GM19193 (cell line): Measurements from ENCODE around the gene ZNF625.

Experiments used
- POLR2A ChIP-seq: IDR thresholded peaks from 4 replicates; pipeline ENCODE4 v1.6.1; 2011; ENCODE audit not compliant: insufficient read depth, insufficient read length; ENCODE audit errors: extremely low read depth

Gene ZNF625

DNA sequence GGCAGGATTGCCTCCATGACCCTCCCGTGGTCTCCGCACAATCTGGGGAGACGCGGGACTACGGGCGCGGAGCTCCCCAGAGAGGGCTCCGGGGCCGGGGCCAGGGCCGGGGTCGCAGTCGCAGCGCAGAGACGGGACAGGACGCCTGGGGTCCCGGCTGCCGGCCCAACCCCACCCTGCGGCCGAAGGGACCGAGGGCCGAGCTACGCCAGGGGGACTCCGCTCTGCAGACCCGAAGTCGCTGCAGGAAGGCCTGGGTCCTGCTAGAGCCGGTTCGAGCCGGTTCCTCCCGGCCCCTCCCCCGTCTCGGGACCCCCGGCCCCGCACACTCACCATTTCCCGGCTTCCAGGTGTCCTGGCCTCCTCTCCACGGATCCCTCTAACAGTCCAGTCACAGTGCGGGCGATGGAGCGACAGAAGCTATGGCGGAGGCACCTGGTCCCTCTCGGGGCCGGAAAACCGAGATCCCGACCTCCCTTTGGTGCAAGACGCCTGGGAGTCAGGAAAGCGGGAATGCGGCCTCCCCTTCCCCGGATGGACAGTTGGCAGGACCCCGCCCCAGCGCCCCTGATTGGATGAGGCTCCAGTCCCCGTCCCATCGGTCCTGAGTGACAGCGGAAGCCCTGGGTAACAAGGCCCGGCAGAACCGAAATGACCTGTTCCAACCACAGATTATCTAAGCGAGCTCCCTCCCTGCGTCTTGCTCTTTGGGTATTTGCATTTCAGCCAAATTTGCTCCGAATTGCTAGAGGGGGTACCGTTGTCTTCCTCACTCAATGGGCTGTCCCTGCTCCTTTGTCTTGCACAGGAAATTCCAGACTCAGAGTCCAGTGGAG is at the start of gene ZNF625:
TSS of gene ZNF625 (minus strand) at position 512 of the 836 bp plus-strand sequence. CDS start at position 336, 176 bp downstream.
- peak; percentile 32 for TF ChIP-seq POLR2A

DNA sequence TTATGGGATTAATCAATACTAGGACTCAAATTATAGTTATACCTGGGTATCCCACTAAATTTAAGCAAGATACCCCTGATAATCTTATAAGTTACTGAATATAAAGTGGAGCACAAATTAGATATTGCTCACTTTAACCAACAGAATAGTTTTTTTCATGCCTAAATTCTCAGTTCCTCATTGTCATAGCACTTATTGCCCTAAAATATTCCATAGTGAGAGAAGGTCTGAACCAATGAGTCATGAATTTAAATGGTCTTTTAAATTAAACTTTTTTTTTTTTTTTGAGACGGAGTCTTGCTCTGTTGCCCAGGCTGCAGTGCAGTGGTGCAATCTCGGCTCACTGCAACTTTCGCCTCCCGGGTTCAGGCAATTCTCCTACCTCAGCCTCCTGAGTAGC is 48.8 kb upstream of the ZNF625 start:
- no peak for TF ChIP-seq POLR2A

DNA sequence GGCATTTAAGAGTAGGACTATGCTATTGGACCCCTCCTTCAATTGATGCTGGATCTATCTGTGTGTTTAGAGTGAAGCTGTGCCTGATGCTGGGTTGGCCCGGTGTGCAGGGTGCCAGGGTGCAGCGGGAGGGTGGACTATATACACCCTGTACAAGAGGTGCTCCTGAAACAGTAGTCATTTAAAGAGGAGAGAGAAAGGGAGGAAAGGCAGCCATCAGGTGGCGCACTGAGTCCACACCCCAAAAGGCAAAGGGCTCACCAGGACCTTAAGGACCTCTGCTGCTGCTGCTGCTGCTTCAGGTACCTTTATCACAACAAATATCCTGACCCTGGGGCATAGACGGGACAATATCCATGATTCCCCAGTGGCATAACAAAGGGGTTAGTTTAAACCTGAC is 45.7 kb upstream of the ZNF625 start:
- TF ChIP-seq POLR2A: no peak

DNA sequence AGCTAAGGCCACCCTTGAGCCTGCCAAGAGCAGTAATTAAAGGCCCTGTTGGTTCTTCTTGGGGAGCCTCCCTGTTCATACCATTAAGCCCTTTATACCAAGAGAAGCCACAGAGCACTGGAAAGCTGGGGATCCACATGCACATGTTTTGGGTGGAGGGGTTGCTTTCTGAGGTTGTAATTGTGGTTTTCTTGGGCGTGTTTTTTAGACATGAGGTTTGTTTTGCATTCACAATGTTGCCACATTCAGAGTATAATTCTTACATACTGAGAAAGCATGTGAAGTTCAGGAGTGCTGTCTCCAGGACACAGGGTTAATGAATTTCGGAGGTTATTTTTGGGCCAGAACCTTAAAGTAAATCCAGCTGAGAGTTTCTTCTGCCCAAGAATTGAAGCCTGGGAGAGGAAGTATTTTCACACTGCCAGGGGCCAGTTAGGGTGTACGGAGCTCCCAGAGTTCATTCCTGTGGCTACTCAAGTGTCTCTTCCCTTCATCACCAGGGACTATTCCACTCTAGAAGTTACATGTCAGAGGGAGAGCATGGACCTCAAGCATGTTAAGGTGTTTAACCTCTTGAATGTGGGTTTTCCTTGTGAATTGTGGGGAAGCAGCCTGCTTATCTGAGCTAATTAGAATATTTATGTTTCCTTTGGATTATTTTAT is 43.4 kb upstream of the ZNF625 start:
- no peak for TF ChIP-seq POLR2A

DNA sequence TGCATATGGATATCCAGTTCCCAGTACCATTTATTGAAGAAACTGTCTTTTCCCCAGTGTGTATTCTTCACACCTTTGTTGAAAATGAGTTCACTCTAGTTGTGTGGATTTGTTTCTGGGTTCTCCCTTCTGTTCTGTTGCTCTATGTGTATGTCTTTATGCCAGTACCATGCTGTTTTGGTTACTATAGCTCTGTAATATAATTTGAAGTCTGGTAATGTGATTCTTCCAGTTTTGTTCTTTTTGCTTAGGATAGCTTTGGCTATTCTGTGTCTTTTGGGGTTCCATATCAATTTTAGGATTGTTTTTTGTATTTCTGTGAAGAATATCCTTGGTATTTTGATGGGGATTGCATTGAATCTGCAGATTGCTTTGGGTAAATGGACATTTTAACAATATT is 41.6 kb upstream of the ZNF625 start:
- no peak for TF ChIP-seq POLR2A

DNA sequence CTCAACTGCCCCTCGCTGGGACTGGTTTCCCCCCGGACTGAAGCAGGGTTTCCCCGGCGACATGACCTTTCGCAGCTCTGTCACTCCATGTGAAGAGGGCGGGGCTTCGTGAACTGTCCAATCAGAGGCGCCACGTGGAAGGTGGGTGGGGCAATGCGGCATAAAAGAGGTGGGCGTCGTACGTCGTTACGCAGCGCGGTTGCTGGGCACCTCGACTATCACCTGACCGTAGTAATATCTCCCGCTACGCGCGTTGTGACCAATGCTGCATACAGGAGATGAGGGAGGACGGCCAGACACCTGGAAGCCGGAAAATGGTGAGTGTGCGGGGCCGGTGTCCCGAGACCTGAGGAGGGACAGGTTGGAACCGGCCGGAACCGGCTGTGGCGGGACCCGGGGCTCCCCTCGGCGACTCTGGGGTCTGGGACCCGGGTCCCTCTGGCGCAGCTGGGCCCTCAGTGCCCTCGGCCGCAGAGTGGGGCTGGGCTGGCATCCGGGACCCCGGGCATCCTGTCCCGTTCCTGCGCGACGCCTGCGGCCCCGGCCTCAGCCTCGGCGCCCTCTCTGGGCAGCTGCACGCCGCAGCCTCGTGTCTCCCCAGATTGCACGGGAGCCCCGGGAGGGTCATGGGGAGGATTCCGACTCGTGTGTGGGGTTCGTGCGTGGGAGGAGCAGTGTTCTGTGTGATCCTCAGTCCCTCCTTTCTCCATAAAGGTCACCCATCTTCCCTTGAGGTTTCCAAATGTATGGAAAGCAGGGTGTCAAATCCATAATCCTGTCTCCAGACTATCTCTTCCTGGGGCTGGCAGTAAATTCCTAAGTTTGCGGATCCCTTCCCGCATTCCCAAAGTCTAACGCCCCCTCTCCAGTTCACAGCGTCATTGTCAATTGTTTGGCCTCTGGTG is 38.5 kb upstream of the ZNF625 start:
- no peak for TF ChIP-seq POLR2A

DNA sequence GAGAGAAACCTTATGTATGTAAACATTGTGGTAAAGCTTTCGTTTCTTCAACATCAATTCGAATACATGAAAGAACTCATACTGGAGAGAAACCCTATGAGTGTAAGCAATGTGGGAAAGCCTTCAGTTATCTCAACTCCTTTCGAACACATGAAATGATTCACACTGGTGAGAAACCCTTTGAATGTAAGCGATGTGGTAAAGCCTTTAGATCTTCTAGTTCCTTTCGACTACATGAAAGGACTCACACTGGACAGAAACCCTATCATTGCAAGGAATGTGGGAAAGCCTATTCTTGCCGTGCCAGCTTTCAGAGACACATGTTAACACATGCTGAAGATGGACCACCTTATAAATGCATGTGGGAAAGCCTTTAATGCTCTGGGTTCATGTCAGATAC is 31.1 kb upstream of the ZNF625 start:
- no peak for TF ChIP-seq POLR2A

DNA sequence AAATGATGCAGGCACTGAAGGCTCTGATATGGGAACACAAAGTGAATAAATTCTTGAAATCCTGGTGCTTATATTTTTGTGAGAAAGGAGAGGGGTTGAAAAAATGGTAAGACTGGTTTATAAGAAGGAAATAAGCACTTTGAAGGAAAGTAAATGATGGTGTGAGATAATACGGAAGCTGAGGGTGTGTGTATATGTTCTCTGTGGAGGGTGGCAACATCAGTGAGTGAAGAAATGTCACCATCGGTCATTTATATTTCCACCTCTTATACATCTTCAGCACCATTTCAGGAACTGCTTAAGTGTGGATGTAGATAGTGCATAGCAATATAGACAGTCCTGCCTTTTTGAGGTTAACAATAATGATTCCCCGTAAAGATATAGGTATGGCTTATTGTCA is 23.8 kb upstream of the ZNF625 start:
- no peak for TF ChIP-seq POLR2A

DNA sequence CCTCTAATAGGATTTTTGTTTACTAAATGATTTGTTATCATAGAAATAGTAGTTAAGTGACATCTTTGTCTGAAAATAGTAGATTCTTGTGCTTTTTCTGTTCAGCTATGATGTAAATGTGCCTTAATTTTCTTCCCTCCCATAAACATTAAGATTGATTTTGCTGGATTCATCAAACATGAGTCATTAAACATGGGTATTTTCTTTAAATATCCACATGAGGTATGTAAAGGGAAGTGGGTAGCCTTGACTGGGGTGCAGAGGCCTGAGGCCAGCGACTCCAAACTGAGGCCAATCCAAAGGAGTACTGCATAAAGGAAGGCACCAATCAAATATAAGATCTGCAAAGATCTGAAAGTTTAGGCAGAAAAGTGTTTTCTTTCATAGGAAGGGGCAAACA is 10.1 kb upstream of the ZNF625 start:
- TF ChIP-seq POLR2A: no peak

DNA sequence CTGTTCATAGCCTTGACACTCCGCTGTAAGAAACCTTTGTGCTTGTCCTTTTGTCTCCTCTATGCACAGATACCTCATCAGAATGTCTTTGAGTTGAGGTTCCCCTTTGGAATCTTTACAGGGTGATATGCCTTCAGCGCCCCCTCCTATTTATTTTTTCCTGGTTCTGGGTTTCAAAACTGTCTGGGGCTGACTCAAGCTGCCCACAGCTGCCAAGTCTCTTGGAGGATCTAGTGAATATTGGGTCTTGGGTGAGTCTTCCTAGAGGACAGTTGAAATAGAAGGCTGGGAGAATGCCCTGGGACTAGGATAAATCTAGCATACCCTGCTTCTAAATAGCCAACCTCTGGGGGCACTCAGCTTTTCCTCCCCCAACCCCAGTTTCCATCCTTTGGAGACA is 7.3 kb upstream of the ZNF625 start:
- no peak for TF ChIP-seq POLR2A

DNA sequence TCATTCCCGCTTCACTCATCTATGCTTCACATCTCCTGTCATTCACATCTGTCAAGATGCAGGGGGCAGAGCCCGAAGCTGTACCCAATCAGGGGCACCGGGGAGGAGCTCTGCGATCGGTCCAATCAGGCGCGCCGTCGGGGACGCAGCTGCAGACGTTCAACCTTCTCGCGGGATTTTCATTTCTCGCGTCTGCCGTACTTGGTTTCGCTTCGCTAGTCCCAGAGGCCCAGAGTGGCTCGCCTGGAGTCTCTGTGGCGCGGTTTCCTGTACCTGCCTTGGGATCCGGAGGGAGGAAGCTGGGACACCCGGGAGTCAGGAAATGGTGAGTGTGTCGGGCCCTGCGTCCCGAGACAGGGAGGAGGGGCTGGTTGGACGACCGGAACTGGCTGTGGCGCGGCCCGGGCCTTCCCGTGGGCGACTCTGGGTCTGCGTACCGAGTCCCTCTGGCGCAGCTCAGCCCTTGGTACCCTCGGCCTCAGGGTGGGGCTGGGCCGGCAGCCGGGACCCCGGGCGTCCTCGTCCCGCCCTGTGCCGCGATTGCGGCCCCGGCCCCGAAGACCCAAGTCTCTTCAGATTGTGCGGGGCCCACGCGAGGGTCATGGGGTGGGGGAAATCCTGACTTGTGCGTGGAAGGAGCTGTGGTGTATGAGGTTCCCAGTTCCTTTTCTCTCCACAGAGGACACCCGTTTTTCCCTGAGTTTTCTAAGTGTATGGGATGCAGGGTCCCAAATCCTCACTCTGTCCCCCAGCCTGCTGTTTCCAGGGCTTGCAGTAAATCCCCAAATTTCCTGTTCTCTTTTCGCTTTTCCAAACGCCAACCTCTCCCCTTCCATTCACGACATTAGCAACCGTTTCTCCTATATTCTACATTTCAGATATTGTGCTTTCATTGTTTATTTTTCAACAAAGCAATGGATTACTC is 6.6 kb upstream of the ZNF625 start, which contains the start of gene ZNF136:
TSS of gene ZNF136 (plus strand) at position 215 of the 925 bp plus-strand sequence. CDS start at position 323, 108 bp downstream.
- peak; percentile 91 for TF ChIP-seq POLR2A

DNA sequence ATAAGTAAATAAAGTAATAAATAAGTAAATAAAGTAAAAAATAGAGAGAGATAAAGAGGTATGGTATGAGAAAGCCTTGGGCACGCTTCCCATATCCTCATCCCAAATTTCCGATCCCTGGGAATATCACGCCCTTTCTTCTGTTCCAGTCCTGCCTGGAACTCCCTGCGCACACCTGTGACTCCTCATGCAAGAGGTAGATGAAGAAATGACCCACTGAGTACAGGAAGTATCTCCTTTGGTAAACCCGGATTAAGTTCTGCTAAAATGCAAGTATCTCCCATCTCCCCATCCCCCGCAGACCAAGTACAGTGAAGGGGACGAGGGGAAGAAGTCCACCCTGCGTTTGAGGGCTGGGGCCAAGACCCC is 6.0 kb upstream of the ZNF625 start:
- no peak for TF ChIP-seq POLR2A

DNA sequence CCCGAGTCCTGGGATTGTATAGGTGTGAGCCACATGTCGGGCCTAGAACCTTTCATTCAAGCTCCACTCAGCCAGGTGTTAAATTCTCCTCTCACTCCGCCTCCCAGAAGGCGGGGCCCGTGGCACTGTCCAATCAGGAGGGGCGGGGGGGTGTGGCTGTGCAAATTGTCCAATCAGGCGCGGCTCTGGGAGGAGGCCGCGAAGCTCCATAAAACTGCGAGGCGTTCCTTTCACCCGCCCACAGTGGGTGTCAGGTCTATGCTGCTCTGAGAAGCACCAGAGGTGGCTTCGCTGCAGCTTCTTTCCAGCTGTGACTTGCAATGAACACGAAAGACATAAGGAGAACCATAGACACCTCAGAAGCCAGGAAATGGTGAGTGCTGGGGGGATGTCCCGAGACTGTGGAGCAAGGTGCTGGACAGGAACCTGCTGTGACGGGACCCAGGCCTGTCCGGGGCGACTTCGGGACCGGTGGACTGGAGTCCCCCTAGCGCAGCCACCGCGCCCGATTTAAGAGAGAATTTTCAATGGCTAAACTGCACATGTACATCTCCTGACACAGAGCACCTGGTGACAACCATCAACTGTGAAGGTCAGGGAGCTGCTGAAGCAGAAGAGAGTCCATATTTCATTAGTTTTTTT is 3.4 kb upstream of the ZNF625 start:
- TF ChIP-seq POLR2A: no peak
